MM.1S (cell line): ENCODE measurements around the gene KRT31.
"Not testable (repeated sequence)": the region's sequence is repeated elsewhere in the genome, so short reads cannot be mapped to it uniquely, and the experiment has no call there.

Source experiments
- DNase-seq: peaks from one replicate; pipeline ENCODE4 v3.0.0-alpha.2; 2015
- H2AFZ ChIP-seq: fragments of 300-600 bp; sonication (generic); 2 replicates; pipeline ENCODE4 v1.6.0; 2016; ENCODE audit warnings: antibody characterized with exemption, low read length
- H3F3A ChIP-seq: fragments of 300-600 bp; sonication (generic); 2 replicates; pipeline ENCODE4 v1.6.1; 2016; ENCODE audit warnings: mild to moderate bottlenecking, antibody characterized with exemption, low read length, moderate library complexity, mixed read lengths; ENCODE audit not compliant: insufficient read depth
- H3K27ac ChIP-seq: fragments of 300-600 bp; sonication (generic); 2 replicates; pipeline ENCODE4 v1.5.1; 2016; ENCODE audit warnings: mild to moderate bottlenecking, low read length
- H3K27me3 ChIP-seq: fragments of 300-600 bp; sonication (generic); replicated peaks from 2 replicates; pipeline ENCODE4 v1.6.0; 2016; ENCODE audit warnings: low read length; ENCODE audit not compliant: insufficient read depth
- H3K36me3 ChIP-seq: fragments of 300-600 bp; sonication (generic); replicated peaks from 2 replicates; pipeline ENCODE4 v1.6.1; 2016; ENCODE audit warnings: mild to moderate bottlenecking, low read length, mixed read lengths; ENCODE audit not compliant: insufficient read depth
- H3K4me1 ChIP-seq: fragments of 300-600 bp; sonication (generic); 2 replicates; pipeline ENCODE4 v1.6.1; 2016; ENCODE audit warnings: low read length, mixed read lengths
- H3K4me2 ChIP-seq: fragments of 300-600 bp; sonication (generic); 2 replicates; pipeline ENCODE4 v1.6.0; 2016; ENCODE audit warnings: low read depth, low read length
- H3K4me3 ChIP-seq: fragments of 300-600 bp; sonication (generic); 2 replicates; pipeline ENCODE4 v1.5.1; 2016; ENCODE audit warnings: low read length, mixed read lengths
- H3K79me2 ChIP-seq: fragments of 300-600 bp; sonication (generic); 2 replicates; pipeline ENCODE4 v1.6.1; 2016; ENCODE audit warnings: mixed run types, low read length, mixed read lengths
- H3K9ac ChIP-seq: fragments of 300-600 bp; sonication (generic); 2 replicates; pipeline ENCODE4 v1.6.1; 2016; ENCODE audit warnings: low read length, mixed read lengths
- H3K9me2 ChIP-seq: fragments of 300-600 bp; sonication (generic); replicated peaks from 2 replicates; pipeline ENCODE4 v1.6.1; 2016; ENCODE audit warnings: mild to moderate bottlenecking, low read length, mixed read lengths; ENCODE audit not compliant: insufficient read depth
- H3K9me3 ChIP-seq: fragments of 300-600 bp; sonication (generic); replicated peaks from 2 replicates; pipeline ENCODE4 v1.6.1; 2016; ENCODE audit warnings: mild to moderate bottlenecking, low read length, mixed read lengths; ENCODE audit not compliant: insufficient read depth
- H4K20me1 ChIP-seq: fragments of 300-600 bp; sonication (generic); 2 replicates; pipeline ENCODE4 v1.6.1; 2016; ENCODE audit warnings: mild to moderate bottlenecking, low read length, moderate library complexity, mixed read lengths; ENCODE audit not compliant: insufficient read depth
- EZH2 ChIP-seq: fragments of 300-600 bp; sonication (generic); optimal IDR thresholded peaks from 2 replicates; pipeline ENCODE3; 2017; ENCODE audit warnings: low read depth, mild to moderate bottlenecking, antibody characterized with exemption, low read length, mixed read lengths
- EZH2phosphoT487 ChIP-seq: fragments of 300-600 bp; sonication (generic); IDR thresholded peaks from 2 replicates; pipeline ENCODE4 v1.6.1; 2018; ENCODE audit warnings: antibody characterized with exemption, low read length
- TF ChIP-seq, protein P1 (sequence below): fragments of 300-600 bp; sonication (generic); IDR thresholded peaks from 2 replicates; pipeline ENCODE4 v1.5.1; 2016; ENCODE audit warnings: antibody characterized with exemption, low read length, mixed read lengths

The KRT31 gene

DNA sequence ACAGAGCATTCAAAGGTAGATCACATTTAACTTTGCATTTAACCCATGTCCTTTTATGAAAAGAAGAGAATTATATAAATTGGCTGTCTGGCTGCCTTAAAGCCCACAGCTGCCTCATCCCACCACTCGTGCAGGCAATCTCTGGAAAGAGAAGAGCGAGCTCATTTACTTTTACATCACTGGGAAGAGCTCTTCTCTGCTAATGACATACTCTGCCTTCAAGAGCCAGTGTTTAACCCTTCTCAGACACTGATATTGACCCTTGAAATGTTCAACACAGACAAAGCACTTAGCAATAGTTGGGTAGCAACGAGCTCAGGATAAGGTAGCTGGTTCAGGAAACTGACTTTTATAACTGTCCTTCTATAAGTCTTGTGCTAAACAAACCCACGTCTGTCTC, 36.6 kb upstream of the KRT31 start:
- H3K79me2 ChIP-seq = no peaks in the 10 kb centered on the region
- TF ChIP-seq, protein P1, sequence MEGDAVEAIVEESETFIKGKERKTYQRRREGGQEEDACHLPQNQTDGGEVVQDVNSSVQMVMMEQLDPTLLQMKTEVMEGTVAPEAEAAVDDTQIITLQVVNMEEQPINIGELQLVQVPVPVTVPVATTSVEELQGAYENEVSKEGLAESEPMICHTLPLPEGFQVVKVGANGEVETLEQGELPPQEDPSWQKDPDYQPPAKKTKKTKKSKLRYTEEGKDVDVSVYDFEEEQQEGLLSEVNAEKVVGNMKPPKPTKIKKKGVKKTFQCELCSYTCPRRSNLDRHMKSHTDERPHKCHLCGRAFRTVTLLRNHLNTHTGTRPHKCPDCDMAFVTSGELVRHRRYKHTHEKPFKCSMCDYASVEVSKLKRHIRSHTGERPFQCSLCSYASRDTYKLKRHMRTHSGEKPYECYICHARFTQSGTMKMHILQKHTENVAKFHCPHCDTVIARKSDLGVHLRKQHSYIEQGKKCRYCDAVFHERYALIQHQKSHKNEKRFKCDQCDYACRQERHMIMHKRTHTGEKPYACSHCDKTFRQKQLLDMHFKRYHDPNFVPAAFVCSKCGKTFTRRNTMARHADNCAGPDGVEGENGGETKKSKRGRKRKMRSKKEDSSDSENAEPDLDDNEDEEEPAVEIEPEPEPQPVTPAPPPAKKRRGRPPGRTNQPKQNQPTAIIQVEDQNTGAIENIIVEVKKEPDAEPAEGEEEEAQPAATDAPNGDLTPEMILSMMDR = no peak
- no peak for TF ChIP-seq EZH2
- TF ChIP-seq EZH2phosphoT487 = no peak
- H3K9ac ChIP-seq = no peak overlapping the region
- no peaks in the 10 kb centered on the region for H4K20me1 ChIP-seq
- no peaks in the 10 kb centered on the region for H3K9me2 ChIP-seq
- DNase-seq = no peak
- H3K27me3 ChIP-seq = no peaks in the 10 kb centered on the region
- H3K4me2 ChIP-seq = no peak overlapping the region
- H3K27ac ChIP-seq = no peak overlapping the region
- H3K9me3 ChIP-seq = no peaks in the 10 kb centered on the region
- no peaks in the 10 kb centered on the region for H3K36me3 ChIP-seq
- no peak overlapping the region for H3K4me3 ChIP-seq
- no peaks in the 10 kb centered on the region for H3F3A ChIP-seq
- no peak overlapping the region for H2AFZ ChIP-seq
- H3K4me1 ChIP-seq = no peaks in the 10 kb centered on the region

- TF ChIP-seq EZH2phosphoT487 (no peak), EZH2 (no peak)
- TF ChIP-seq, protein P1 = no peak
- Histone ChIP-seq H3K36me3 (no peaks in the 10 kb centered on the region), H3F3A (no peaks in the 10 kb centered on the region), H3K9ac (no peak overlapping the region), H3K27ac (no peak overlapping the region), H3K9me2 (no peaks in the 10 kb centered on the region), H4K20me1 (no peaks in the 10 kb centered on the region), H3K9me3 (no peaks in the 10 kb centered on the region), H3K4me1 (no peaks in the 10 kb centered on the region), H3K4me3 (no peak overlapping the region), H2AFZ (no peak overlapping the region), H3K79me2 (no peaks in the 10 kb centered on the region), H3K4me2 (no peak overlapping the region), H3K27me3 (no peaks in the 10 kb centered on the region)
- no peak for DNase-seq
Observed at GRCh38 chr17:41433586-41433985, 36.2 kb upstream of the KRT31 start.

GRCh38 chr17:41430376-41430775, 33.0 kb upstream of the KRT31 start:
- not testable (repeated sequence) for H3K27ac ChIP-seq, DNase-seq, H3K9me2 ChIP-seq, H2AFZ ChIP-seq, H3K9me3 ChIP-seq, H3K4me1 ChIP-seq, H3F3A ChIP-seq, H3K36me3 ChIP-seq, H4K20me1 ChIP-seq, H3K9ac ChIP-seq, H3K79me2 ChIP-seq, H3K27me3 ChIP-seq, H3K4me3 ChIP-seq, H3K4me2 ChIP-seq

DNA sequence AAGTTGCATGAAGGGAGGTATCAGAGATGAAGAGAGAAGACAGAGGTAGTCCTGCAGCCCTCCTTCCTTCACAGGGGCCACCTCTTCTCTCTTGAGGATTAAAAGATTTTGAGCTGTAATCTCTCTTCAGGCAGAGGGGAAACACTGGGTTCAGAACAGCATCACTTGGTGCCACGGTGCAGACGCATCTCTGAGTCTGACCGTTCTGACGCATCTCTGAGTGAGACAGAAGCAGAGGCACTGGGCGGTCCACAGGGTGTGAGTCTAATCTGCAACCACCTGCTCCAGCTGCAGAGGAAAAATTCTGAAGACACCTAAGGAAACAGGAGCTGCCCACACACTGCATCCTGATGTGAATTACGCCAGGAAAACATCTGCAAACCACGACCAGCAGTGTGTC, 32.3 kb upstream of the KRT31 start:
- no peak overlapping the region for H3K27ac ChIP-seq
- TF ChIP-seq EZH2 (no peak), EZH2phosphoT487 (no peak)
- TF ChIP-seq, protein P1 = no peak
- no peaks in the 10 kb centered on the region for H3K79me2 ChIP-seq
- DNase-seq = no peak
- H4K20me1 ChIP-seq = no peaks in the 10 kb centered on the region
- H3K9ac ChIP-seq = no peak overlapping the region
- H3K4me3 ChIP-seq = no peak overlapping the region
- no peaks in the 10 kb centered on the region for H3F3A ChIP-seq
- no peaks in the 10 kb centered on the region for H3K27me3 ChIP-seq
- no peaks in the 10 kb centered on the region for H3K9me2 ChIP-seq
- H3K9me3 ChIP-seq = no peaks in the 10 kb centered on the region
- H3K4me2 ChIP-seq = no peak overlapping the region
- H3K4me1 ChIP-seq = no peaks in the 10 kb centered on the region
- H3K36me3 ChIP-seq = no peaks in the 10 kb centered on the region
- no peak overlapping the region for H2AFZ ChIP-seq
